Measurements from ENCODE around the gene SYF2.

Gene SYF2

DNA sequence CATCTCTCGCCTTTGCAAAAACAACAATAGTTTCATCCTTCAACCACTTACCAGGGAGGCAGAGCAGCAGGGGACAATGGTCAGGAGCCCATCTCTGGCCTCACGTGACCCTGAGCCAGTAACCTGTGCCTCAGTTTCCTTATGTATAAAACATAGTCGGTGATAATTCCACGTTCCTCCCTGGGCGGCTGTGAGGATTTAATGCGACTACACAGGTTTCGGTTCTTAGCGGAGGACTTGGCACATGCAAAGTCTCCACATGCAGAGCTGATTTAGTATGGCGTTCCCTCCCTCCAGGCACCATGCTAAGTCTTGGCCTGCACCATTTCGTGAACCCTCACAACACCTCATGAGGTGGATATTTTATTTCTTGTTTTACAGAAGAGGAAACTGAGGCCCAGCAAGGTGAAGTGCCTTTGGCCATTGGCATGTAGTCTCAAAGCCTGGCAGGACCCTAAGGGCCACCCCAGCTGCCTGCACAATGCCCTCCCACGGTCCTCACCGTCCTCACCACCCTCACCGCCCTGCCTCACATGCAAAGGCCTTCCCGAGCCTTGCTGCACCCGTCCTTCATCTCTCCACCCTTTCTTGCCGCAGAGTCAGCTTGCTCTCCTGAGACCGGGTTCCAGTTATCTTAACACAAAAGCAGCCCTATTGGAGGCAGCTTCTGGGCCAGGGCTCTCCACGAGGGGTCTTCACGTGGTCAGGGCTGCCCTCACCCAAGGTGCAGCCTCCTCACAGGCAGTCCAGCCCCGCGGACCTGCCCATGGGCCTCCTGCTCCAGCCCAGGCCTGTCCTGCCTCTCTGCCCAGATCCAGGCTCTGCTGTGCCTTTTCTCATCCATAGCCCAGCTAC is 48.9 kb downstream of the SYF2 start:
- DNase-seq (ENCODE audit: low spot score): peak; percentile 41

DNA sequence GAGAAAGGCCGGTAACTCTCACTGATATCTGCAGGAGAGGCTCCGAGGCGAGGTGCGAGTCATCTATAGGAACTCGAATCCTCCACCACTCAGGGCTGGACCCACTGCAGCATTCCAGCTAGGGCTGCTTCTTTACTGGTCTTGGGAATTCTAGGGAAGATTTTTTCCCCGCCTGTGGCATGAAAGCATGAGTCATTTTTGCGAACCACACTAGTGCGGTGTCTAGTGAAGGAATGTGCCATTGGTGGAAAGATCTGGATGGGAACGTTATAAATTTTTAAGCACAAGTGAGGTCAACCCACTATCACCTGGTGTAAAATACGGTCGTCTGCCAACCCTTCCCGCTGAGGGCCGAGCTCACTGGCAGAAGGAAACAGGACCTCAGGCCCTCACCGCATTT is 49.7 kb downstream of the SYF2 start:
- DNase-seq (ENCODE audit: low spot score): no peak

DNA sequence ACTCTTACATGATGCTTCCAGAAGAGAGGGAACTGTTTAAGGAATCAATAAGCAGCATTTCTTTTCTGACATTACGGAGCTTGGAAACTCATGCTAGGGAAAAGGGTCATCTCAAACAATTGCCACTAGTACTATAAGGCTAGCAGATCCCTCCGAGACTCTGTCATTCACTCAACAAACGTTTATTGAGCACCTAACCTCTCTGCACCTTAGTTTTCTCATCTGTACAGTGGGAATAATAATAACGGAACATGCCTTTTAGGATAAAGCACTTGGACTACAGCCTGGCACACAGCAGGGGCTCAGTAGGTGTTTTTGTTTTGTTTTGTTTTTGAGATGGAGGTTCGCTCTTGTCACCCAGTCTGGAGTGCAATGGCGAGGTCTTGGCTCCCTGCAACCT is 51.3 kb downstream of the SYF2 start:
- no peak for DNase-seq (ENCODE audit: low spot score)

DNA sequence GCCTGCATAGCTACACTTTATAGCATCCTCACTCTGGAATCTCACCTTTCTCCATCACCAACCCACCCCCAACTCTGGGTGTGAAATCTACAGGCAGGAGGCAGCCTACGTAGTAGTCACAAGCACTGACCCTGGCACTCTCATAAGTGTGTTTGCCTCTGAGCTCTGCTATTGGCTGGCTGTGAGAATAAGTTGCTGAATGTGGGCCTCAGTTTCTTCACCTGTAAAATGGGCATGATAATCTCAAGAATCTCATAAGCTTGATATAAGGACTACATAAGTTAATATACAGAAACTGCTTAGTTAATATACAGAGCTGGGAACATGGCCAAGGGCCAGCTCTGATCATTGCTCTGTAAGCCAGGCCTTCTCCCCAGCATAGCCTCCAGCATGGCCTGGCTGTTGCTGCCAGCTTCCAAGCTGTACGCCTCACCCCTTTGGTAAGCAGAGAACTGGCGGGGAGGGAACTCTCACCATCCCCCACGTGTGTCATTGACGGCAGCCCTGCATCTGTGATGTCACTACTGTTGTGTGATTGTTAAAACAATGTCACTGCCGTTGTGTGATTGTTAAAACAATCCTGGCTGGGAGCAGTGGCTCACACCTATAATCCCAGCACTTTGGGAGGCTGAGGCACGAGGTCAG is 53.3 kb downstream of the SYF2 start:
- no peak for DNase-seq (ENCODE audit: low spot score)

DNA sequence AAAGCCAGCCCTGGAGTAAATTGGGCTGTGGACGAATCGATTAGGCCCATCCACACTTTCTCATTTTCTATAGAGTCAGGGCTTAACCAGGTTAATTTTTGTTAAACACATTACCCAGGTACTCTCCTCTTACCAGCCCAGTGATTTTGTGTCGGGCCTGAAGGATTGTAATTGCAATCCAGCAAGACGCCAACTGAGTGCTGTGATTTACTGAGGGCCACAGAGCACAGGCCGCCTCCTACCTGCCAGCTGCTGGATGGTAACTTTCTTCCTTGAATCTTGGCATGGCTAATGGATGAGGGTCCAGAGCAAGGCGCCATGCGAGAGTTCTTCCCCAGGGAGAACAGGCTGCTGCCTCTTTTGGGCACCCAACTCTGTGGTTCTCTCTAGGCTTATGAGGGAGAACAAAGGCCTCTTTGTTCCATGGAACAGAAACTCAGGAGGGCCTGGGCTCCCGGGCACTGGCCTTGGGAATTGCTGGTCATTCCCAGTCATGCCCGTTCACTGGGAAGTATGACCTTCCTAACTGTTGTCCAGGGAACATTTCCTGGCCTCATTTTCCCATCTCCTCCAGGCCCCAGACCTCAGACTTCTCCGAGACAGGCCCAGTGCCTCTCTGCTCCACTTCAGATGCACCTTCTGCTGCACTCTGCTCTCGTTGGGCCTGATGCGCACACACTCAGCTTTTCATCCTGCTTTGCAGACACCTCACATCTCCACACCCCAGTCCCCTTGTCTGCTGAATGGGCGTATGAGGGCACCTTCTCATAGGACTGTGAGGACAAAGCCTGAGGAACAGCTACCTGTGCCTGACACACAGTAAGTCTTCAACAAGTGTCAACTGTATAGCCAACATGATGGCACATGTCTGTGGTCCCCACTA is 57.3 kb downstream of the SYF2 start:
- no peak for DNase-seq (ENCODE audit: low spot score)

DNA sequence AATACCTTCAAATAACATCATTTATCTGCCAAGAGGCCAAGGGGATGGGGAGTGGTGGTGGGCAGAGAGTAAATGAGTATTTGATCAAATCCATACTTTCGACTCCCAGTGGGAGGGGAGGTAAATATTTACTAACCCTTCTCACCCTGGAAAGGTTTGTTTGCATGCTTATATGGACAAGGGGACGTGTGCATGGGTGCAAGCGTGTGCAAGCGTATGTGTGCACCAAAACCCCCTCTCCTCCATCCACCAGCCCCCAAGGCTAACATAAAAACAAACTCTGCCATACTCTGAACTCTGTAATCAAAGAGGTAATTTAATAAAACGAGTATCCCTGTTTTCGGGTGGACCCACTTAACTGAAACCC is 58.0 kb downstream of the SYF2 start:
- no peak for DNase-seq (ENCODE audit: low spot score)

DNA sequence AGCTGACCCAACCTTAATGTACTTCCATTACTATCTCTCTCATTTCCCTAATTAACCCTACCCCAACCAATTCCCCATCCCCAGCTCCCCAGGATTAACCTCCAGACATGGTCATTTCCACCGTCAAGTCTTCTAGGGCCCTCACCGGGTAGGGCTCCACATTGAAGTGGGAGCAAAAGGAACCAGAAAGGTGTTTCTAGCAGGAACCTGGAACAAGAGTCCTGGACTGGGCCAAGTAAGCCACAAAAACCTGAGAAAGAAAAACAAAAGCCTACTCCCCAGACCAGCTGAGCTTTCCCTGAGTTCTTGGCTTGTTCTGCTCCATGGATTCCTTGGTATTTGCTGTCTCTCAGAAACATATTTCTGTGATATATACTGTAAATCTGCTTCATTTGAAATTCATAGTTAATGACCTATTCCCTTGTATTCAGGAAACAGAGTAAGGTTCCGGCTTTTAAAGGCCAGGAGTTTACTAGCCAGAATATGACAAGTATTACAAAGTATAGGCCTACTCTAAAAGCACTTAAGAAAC is 58.4 kb downstream of the SYF2 start:
- no peak for DNase-seq (ENCODE audit: low spot score)
